Head of caudate nucleus (tissue), 42 donors: Measurements from ENCODE around the gene FER1L5.
"Not testable (repeated sequence)": the region's sequence is repeated elsewhere in the genome, so short reads cannot be mapped to it uniquely, and the experiment has no call there.

Experiments
- DNase-seq, 42 donors: peaks; one replicate each; pipeline versions ENCODE4 v3.0.0 to v3.0.0-alpha.2; 2020 to 2021; ENCODE audit warnings: mixed read lengths in 7 of 42
- intact Hi-C: fragments of 100-400 bp; cut with DNase I; formaldehyde crosslinking; loops from one replicate; pipeline ENCODE4 v1.15.0; 2022

Gene FER1L5

DNA sequence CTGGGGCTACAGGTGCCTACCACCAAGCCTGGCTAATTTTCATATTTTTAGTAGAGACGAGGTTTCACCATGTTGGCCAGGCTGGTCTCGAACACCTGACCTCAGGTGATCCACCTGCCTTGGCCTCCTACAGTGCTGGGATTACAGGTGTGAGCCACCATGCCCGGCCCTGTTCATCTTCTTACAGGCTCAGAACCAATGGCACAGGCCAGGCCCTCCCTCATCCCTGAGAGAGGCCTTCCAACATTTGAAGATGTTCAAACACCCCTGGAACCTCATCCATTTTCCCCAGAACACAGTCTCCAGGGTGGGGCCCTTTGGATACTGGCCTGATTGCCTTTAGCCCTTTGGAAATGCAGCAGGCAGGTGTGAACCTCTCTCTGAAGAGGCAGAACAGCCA lies 23.2 kb downstream of the FER1L5 start:
- DNase-seq, intact Hi-C loops: not testable (repeated sequence)

DNA sequence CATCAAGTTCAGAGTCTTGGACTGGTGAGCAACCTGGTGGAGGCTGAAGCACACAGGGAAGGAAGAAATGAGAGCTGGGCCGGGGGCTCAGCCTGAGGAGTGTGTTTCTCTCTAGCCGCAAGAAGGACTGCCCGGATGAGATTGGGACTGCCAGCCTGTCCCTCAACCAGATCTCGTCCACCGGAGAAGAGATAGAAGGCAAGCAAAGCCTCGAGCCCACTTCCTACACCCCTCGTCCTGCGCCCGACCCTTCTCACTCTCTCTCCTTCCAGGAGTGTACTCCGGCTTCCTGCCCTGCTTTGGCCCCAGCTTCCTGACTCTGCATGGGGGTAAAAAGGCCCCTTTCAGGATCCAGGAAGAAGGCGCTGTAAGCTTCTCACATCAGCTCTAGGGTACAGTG lies 26.2 kb downstream of the FER1L5 start:
- DNase-seq, result no peak
- intact Hi-C loops, result no loop called here

DNA sequence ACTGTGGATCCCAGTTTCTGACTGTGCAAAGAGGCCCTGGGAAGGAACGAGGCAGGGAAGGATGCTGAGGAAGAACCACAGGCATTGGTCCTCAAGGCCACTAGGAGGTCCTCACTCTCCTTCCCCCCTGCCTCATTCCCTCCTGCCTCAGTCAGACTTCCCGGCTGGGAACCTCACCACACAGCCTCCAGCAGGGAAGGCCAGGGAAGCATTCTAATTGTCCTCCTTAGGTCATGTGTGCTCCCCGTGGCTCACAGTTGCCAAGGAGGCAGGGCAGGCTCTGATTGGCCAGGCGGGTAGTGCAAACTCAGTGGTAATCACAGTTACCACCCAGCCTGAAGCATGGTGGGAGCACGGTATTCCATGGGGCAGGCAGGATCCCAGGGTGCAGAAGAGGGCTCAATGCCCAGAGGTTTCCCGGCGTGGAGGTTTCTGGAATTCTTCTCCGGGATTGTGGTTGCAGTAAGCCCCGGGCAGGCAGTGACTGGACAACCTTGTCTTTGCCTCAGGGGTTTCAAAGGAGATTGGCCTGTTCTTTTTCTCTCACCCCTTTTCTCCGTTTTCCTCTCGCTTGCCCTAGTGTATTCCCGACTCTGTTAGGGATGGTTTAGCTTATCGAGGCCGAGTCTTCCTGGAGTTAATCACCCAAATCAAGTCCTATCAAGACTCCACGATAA lies 27.1 kb downstream of the FER1L5 start:
- DNase-seq, result no peak
- intact Hi-C loops, result no loop called here

DNA sequence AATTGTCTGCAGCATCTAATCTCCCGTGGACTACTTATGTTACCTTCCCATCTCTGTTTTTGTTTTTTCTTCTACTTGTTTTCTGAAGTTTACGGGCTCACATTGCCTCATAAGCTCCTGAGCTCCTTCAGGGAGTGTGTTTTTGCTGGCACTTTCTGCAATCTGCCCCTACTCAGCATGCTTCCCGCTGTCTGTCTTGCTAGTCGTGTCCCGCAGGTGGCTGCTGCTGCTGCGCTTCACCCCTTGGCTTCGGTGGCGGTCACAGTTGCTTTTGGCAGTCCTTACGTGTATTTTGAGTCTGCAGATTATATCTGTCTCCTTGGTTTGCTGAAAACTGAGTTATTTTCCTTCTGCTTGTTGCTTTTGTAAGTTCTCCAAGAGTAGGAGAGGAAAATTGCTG lies 37.3 kb downstream of the FER1L5 start:
- DNase-seq, result no peak
- intact Hi-C loops, result no loop called here

DNA sequence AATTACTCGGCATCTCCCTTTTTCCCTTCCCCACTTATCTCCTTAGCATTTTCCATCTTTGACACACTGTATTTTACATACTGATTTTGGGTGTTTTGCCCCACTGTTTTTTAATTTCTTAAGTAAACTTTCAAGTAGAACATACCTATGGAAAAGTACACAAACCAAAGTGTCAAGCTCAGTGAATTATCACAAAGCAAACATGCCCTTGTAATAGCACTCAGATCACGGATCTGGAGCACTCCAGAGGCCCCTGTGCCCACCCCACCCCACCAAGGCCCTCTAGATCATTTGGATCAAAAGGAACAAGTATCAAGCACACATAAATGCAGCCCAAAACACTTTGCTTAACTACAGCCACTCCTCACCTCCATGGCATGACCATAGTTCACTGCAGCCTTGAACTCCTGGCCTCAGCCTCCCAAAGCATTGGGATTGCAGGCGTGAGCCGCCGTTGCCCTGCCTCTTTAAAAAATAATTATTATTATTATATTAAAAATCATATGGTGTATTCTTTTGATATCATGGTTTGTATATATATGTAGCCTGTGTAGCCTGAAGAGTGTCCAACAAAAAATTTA lies 38.1 kb downstream of the FER1L5 start:
- DNase-seq, result no peak
- intact Hi-C loops, result no loop called here

DNA sequence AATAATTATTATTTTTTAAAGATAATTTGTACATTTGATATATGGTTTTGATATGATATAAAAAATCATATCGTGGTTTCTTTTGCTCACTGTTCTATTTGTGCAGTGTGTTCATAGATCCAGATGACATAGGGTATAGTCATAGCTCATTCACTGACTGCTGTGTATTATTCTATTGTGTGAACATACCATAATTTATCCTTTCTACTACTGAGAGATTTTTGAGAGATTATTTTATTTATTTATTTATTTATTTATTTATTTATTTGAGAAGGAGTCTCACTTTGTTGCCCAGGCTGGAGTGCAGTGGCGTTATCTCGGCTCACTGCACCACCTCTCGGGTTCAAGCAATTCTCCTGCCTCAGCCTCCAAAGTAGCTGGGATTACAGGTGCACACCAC lies 39.0 kb downstream of the FER1L5 start:
- DNase-seq, result no peak
- intact Hi-C loops, result no loop called here

DNA sequence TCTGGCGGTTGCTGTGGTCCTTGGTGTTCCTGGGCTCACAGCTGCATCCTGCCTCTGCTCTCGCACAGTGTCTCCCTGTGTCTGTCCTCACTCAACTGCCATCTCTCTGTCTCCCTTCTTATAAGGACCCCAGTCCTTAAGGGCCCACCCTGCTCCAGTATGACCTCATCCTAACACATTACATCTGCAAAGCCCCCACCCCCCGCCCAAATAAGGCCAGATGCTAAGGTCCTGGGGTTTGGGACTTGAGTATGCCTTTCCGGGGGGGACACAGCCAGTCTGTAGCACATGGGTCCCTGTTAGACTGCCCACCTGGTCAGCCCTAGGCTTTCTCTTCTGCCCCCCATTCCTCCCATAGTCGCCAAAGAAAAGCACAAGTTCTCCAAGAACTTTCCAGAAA lies 40.7 kb downstream of the FER1L5 start:
- intact Hi-C loops, result no loop called here

DNA sequence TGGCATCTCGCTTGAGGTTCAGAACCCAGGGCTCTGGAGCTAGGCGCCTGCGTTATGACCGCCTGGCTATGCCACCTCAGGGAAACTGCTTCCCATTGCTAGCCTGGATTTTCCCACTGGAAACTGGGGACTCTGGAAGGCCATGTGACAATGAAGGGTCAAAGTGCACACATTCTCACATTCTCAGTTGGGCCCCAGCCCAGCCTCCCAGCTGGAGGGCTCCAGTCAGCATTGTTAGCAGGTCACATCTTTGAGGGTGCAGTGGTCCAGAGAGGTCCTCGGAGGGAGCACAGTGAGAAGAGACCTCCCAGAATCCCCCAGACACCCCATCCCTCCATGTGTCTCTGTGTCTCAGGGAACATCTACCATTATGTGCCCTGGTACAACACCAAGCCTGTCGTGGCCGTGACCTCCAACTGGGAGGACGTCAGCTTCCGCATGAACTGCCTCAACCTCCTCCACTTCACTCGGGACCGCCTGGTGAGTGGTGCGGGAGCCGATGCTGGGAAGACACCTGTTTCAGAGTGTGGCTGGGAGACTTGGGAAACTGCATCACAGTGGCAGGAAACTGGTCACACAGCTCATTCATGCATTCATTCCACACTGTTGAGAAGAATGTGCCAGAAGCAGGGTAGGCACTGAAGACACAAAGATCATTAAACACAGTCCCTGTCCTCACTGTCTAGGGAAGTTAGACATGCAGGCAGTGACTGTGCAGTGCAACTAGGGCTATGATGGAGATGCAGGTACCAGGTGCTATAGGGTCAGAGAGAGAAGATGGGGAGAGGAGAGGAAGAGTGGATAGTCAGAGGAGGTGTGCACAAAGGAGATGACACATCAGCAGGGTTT lies 41.6 kb downstream of the FER1L5 start:
- intact Hi-C loops, result no loop called here
- no peak for DNase-seq

More for the DNA sequence above, 40.7 kb downstream of the FER1L5 start:
- DNase-seq, result no peak

DNA sequence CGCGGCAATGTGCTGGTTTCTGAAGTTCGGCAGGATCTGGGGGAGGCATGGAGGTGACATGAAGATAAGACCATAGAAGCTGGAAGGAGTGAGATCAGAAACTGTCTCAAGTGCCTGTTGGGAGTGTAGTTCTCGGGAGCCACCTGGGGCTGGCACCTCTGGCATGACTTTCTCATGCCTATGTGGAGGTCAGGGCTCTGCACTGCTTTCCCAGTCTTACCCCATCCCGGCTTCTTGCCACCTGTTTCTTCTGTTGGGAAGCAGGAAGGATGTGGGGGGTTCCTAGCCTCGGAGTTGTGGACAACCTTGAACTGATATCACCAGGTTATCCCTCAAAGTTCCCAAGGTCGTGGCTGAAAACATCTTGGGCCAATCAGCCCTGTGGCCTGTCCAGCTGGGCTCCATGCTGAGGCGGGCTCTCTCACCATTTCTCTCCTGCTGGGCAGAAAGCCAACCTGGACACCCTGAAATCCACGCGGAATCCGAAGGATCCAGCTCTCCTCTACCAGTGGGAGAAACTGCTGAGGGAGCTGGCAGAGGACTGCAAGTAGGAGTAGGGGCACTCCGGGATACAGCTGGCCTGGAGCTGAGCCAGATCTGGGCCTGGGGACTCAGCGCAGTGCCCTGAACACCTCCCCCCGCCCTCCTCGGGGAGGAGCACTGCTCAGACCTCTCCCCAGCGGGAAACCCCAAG lies 42.5 kb downstream of the FER1L5 start:
- no peak for DNase-seq
- intact Hi-C loops, result no loop called here

DNA sequence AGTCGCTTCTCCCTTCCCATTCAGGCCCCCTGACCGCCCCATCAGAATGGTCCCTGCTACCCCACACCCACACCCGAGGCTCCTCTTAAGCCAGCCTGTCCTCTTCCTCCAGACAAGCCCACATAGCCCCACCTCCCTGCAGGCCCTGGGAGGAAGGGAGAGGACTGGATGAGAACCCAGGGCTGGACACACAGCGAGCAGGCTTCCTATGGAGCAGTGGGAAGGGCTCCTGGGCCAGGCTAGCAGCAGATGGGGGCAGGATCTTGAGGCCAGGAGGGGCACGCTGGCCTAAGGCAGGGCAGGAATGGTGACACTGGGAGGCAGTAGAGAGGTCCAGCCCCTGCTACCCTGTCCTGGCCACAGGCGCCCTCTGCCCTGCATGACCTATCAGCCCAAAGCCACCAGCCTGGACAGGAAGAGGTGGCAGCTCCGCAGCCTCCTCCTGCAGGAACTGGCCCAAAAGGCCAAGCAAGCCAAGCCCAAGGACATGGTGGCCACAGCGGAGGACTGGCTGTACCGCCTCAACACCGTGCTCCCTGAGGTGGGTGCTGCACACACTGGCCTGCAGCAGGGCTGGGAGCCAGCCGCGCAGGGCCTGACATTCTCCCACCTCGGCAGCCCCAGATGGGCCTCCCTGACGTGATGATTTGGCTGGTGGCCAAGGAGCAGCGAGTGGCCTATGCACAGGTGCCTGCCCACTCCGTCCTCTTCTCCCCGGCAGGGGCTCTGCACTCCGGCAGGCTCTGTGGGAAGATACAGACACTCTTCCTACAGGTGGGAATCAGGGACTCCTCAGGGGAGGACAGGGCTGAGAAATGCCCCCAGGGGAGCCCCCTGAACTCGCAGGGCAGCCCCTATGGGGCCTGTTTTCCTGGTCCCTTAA lies 43.3 kb downstream of the FER1L5 start:
- intact Hi-C loops, result no loop called here
- DNase-seq, result no peak

DNA sequence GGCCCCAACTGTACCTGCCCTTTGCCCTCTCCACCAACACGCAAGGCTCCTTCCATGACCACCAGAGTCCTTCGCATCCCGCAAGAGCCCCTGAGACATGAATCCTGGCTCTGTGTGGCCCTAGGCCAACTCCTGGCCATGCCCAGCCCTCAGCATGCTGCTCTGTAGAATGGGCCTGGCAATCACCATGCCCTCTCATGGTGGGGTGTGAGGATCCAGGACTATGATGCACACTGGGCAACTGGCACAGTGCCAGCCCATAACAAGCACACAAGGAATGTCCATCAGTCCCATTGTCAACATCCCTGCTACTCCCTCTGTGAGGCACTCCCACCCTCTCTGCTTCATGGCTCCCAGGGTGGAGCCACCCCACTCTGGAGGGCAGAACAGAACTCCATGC lies 44.7 kb downstream of the FER1L5 start:
- intact Hi-C loops, result no loop called here
- no peak for DNase-seq

DNA sequence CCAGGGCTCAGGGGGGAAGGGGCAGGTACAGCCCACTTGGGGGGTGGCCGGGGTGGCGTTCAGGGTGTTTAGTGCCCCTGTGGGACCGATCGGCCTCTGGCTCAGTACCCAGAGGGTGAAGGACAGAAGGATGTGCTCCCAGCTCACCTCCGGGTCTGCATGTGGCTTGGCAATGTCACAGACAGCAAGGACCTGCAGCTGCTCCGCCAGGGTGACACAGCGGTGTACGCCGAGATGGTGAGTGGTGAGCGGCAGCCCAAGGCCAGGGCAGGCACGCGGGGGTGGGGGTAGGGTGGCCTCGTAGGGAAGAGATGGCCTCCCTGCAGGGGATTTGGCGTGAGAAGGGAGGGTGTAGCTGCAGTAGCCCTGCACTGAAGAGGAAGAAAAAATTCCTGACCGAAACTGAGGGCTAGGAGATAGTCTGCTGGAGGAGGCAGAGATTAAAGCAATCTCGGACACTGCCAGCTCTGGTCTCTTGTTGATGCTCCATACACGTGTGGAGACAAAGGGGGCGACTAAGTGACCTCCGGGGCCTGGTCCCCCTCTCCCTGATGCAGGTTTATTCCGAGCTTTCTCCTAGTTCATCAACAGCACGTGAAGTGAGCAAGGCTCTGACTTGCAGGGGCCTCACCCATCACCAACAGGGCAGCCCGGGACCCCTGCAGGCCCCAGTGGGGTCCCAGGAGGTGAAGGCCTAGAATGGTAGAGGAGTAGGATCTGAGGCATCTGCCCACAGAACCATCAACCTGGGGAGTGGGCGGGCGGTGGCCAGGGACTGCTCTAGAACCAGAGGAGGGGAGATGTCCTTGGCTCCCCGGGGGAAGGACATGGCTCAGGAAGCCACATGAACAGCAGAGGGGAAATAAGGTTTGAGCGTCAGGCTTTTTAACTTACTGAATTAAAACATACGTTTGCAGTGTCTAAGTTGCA lies 45.4 kb downstream of the FER1L5 start:
- no peak for DNase-seq

DNA sequence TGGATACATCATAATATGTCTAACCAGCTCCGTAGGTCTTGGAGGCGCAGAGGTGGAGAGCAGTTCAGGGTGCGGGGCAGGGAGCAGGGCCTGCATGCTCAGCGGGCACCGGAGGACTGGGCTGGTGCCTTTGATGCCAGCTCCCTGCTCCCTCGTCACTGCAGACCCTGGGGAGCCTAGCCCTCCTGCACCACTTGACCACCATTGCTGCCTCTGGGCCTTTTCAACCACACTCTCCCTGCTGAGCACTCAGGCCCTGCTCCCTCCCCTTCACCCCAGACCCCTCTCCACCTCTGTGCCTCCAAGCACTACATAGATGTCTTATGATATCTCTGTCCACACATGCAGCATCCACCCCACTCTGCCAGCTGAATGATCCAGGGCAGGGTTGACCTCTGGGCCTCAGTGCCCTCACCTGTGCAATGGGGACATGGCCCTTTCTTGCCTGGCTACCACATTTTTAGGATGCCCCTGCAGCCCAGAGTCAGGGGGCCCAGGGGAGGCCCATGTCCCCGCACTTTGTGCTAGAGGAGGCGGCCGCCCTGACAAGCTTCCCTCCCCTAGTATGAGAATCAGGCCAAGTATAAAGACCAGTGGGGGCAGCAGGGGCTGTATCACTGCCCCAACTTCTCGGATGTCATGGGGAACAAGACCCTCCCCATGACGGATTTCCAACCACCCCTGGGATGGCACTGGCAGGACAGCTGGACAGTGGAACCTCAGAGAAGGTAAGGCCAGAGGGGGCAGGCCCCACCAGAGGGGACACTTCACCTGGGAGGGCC lies 46.3 kb downstream of the FER1L5 start:
- no peak for DNase-seq
- intact Hi-C loops, result no loop called here

More for the DNA sequence above, 45.4 kb downstream of the FER1L5 start:
- intact Hi-C loops, result no loop called here

DNA sequence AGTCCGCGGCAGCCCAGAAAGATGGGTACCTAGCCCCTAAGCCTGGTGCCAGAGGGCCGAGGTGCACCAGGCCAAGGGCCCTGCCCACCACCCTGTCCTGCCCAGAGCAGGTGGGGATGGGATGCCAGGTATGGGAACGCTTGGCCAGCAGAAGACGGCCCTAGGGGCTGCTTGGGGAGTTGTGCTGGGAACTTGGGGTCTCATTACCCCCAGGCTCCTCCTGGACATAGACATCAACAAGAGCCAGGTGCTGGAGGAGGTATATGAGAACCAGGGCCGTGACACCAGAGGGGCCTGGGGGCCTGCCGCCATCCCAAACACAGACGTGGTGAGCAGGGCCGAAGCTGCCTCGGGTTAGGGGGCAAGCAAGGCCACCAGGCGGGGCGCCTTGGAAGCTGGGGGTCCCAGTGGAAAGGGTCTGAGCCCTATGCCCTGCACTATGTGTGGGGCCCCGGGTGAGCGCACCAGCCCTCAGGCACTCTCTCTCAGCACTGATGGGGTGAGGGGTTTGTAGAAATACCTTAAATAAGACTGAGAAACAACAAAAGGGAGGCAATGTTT lies 46.9 kb downstream of the FER1L5 start:
- intact Hi-C loops, result no loop called here
- DNase-seq, result no peak

DNA sequence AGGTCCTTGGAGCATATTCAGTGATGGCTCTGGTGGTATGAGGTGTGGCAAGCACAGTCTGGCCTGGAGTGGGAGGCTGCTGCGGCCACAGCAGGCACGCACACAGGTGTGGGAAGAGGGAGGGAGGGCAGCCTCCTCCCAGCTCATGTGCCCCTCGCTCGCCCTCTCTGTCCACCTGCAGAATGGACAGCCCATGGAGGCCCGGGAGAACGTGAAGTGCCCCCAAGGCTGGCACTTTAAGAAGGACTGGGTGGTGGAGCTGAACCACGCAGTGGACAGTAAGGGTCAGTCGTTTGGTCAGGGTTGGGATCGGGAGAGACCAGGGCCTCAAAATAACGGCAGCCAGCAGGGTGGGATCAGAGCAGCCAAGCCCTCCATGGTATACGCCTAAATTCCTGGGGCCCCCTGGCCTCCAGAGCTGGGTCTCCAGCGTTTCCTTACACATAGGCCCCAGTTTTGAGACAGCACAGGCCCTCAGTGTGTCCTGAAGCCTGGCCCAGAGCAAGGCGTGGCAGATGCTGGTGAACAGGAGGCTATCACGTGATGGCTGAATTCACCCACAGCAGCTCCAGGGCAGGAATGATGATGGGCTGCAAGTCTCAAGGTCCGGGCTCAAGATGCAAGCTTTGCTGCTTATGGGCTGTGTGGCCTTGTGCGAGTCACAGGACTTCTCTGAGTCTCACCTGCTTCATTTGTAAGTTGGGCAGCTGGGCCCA lies 47.9 kb downstream of the FER1L5 start:
- no peak for DNase-seq
- intact Hi-C loops, result no loop called here

DNA sequence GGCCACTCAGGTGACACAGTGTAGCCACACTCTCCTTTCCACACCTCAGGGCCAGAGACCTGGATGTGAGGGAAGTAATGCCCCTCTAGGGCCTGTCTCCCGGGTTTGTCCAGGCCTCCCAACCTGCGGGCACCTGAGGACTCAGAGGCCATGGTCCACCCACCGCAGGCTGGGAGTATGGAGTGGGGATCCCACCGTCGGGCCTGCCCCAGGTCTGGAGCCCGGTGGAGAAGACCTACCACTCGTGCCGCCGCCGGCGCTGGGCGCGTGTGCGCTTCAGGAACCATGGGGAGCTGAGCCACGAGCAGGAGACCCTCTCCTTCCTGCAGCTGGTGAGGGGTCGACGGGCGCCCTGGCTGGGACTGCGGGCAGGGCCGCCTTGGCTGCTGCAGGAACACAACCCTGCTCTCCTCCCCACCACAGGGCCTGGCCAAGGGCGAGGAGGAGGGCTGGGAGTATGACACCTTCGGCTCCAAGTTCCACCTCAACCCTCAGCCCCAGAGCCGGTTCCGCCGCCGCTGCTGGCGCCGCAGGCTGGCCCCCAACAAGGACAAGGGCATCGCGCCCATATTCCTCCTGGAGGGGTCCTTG lies 48.6 kb downstream of the FER1L5 start:
- peak in 1 of 42 donors; percentile 1 for DNase-seq
- intact Hi-C loops, result no loop called here
